Measurements from ENCODE around the gene CACUL1.

Gene CACUL1

DNA sequence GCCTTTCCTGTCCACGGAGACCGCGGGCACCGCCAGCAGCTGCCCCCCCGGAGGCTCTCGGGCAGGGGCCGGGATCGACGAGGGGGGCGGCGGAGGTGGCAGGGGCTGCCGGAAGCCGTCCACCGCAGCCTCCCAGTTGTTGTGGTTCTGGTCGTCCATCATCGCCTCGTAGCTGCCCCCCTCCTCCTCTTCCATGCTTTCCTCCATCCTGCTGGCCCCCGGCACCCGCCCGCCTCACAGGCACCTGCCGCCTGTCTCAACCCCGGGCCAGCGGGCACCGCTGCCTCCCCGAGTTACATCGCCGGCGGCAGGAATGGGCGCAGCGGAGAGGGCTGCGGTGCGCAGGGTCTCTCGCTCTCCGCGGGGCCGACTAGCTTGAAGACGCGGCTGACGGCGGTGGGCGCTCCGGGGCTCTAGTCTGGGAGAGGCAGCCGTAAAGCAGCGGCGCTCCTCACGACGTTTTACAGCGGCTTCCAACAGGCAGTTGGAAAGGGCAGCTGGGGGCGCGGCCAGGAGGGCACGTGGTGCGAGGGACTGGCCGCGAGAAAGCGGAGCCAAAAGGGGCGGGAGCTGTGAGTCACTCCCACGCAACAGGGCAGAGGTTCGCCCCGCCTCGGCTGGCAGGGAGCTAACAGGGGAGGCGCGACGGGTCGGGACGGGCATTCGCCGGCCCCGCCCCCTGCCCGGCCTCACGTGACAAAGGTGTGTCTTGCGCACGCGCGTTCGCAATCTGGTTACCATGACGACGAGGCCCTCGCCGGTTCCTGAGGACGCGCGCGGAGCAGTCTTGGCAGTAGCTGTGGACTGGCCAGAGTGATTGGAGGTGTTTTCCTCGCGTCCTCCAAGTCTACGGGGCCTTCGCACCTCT, at the start of gene CACUL1:
Gene CACUL1, minus strand, starts transcription at position 415 of the 868 bp plus-strand sequence. Its CDS starts 208 bp downstream, at position 207.
- peak; percentile 99 for DNase-seq (ENCODE audit: extremely low read depth, insufficient read length)
- Histone ChIP-seq H3K4me3 (replicated peaks; ENCODE audit: low read depth, low read length) (peak within 1 kb of the TSS; percentile 96), H3K27me3 (replicated peaks; ENCODE audit: control insufficient read depth, insufficient read depth, low read length) (no peaks in the 10 kb centered on the region), H3K36me3 (ENCODE audit: control insufficient read depth, insufficient read depth, low read length) (no peaks in the 10 kb centered on the region)
- no peak for TF ChIP-seq CTCF (IDR thresholded peaks at IDR 0.05; ENCODE audit: insufficient read depth, low read length, poor library complexity, severe bottlenecking)

DNA sequence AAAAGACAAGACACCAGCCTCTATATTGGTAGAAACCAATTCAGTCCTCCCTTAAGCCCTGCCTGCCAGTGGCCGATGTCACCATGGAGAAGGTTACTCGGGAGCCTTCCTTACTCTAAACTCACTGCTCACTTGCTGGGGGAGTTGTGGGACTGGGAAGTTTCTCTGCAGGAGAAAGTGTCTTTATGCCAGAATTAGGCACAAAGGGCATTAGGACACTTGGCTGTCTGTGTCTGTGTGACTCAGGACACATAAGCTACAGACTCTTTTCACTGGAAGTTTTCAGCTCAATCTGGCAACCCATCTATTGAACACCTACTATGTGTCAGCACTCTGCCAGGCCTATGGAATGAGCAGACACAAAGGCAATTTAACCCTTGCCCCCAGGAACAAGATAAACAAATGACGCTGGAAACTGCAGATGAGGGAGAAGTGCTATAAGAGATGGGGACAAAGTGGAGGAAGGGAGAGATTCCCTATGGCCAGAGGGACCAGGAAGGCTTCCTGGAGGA, 49.5 kb upstream of the CACUL1 start:
- DNase-seq (ENCODE audit: extremely low read depth, insufficient read length), result no peak
- Histone ChIP-seq H3K4me3 (replicated peaks; ENCODE audit: low read depth, low read length) (no peak overlapping the region), H3K27me3 (replicated peaks; ENCODE audit: control insufficient read depth, insufficient read depth, low read length) (no peaks in the 10 kb centered on the region), H3K36me3 (ENCODE audit: control insufficient read depth, insufficient read depth, low read length) (no peaks in the 10 kb centered on the region)
- TF ChIP-seq CTCF (IDR thresholded peaks at IDR 0.05; ENCODE audit: insufficient read depth, low read length, poor library complexity, severe bottlenecking), result no peak

- Histone ChIP-seq H3K4me3 (replicated peaks; ENCODE audit: low read depth, low read length) (no peak overlapping the region), H3K27me3 (replicated peaks; ENCODE audit: control insufficient read depth, insufficient read depth, low read length) (no peaks in the 10 kb centered on the region), H3K36me3 (ENCODE audit: control insufficient read depth, insufficient read depth, low read length) (no peaks in the 10 kb centered on the region)
- no peak for DNase-seq (ENCODE audit: extremely low read depth, insufficient read length)
- TF ChIP-seq CTCF (IDR thresholded peaks at IDR 0.05; ENCODE audit: insufficient read depth, low read length, poor library complexity, severe bottlenecking), result no peak
Observed at GRCh38 chr10:118802126-118802793, 47.5 kb upstream of the CACUL1 start.

DNA sequence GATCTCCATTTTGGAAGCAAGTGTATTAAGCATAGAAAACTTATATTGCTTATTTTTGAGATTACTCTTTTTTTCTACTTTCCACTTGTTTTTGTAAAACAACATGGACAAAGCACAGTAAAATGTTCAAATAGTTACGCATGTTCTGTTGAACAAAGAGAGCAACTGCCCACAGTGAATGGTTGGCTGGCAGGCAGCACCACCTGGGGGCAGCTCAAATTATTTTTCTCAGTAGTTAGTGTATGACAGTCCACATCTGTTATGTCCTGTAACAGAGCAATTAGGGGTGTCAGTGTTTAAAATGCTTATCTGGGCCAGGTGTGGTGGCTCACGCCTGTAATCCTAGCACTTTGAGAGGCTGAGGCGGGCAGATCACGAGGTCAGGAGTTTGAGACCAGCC, 46.1 kb upstream of the CACUL1 start:
- DNase-seq (ENCODE audit: extremely low read depth, insufficient read length), result no peak
- TF ChIP-seq CTCF (IDR thresholded peaks at IDR 0.05; ENCODE audit: insufficient read depth, low read length, poor library complexity, severe bottlenecking), result peak; percentile 48
- no peak overlapping the region for H3K4me3 ChIP-seq (replicated peaks; ENCODE audit: low read depth, low read length)

DNA sequence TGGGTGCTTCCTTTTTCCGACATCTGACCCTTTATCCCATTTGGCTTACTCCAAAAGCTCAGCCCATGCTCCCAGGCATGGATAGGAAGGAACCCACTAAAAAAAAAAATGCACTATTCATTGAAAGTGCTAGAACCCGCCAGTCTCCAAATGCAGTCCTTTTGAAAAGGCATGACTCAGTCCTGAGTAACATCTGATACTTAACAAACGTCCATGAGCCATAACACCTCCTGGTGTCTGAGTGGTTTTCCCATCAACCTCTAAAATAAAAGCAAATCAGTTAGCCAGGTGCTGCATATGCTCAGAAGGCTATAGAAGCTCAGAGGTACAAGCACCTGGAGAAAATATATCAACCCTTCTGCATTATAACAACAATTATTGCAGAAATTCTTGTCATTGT, 45.0 kb upstream of the CACUL1 start:
- Histone ChIP-seq H3K4me3 (replicated peaks; ENCODE audit: low read depth, low read length) (no peak overlapping the region), H3K36me3 (ENCODE audit: control insufficient read depth, insufficient read depth, low read length) (no peaks in the 10 kb centered on the region), H3K27me3 (replicated peaks; ENCODE audit: control insufficient read depth, insufficient read depth, low read length) (no peaks in the 10 kb centered on the region)
- no peak for DNase-seq (ENCODE audit: extremely low read depth, insufficient read length)
- TF ChIP-seq CTCF (IDR thresholded peaks at IDR 0.05; ENCODE audit: insufficient read depth, low read length, poor library complexity, severe bottlenecking), result no peak

More for the DNA sequence above, 46.1 kb upstream of the CACUL1 start:
- no peaks in the 10 kb centered on the region for H3K36me3 ChIP-seq (ENCODE audit: control insufficient read depth, insufficient read depth, low read length)
- H3K27me3 ChIP-seq (replicated peaks; ENCODE audit: control insufficient read depth, insufficient read depth, low read length), result no peaks in the 10 kb centered on the region

All from GM06990 (cell line).